ENCODE measurements around the gene CDHR3. TPM values are rescaled to one million over a fixed set of nuclear protein-coding genes. Genes with fewer than 3 reads are reported as not detected.

CDHR3 gene
- total and polyA plus RNA-seq, 10 of the 15 experiments (the other 5 are each of a cell fraction or from before 2014, with no cell fraction given): 0.06 to 0.11 TPM; not detected in 8

- Histone ChIP-seq H3K4me2 (ENCODE audit: control insufficient read depth, insufficient read depth) (peak overlapping the region; percentile 84), H3K4me3 (peak overlapping the region; percentile 4; the same call in 1 of the 2 replicates), H3K79me2 (ENCODE audit: control insufficient read depth, insufficient read depth, low read length) (no peaks in the 10 kb centered on the region), H3K27me3 (replicated peaks in 1 of 2; ENCODE audit: control insufficient read depth in 2 of 2, insufficient read depth in 2 of 2, low read length in 1 of 2) (no peaks in the 10 kb centered on the region), H3K9ac (ENCODE audit: control insufficient read depth, insufficient read depth, low read length) (peak overlapping the region; percentile 75), H4K20me1 (ENCODE audit: control insufficient read depth, insufficient read depth) (no peaks in the 10 kb centered on the region), H3K36me3 (ENCODE audit: control insufficient read depth in 2 of 2, insufficient read depth in 2 of 2, low read length in 1 of 2) (no peaks in the 10 kb centered on the region), H2AFZ (ENCODE audit: control insufficient read depth, low read depth, low read length) (peak overlapping the region; percentile 50), H3K4me1 (ENCODE audit: control insufficient read depth, insufficient read depth, low read length) (peaks cover 74% of the 10 kb centered on the region), H3K27ac (ENCODE audit: control insufficient read depth, insufficient read depth) (peak overlapping the region; percentile 97), H3K9me3 (replicated peaks; ENCODE audit: control insufficient read depth, insufficient read depth, low read length) (peaks cover 21% of the 10 kb centered on the region; the same call in 2 of the 3 replicates)
- 84% methylated on average over 3 of the region's 3 CpGs for WGBS (ENCODE audit: insufficient coverage, insufficient replicate concordance, low lambda C conversion rate, missing lambda C conversion rate)
- no TSS peak for BruUV-seq (replicated peaks)
- DNase-seq (ENCODE audit: low read depth, low spot score) (no peak), ATAC-seq (no peak), FAIRE-seq (no peak)
- ChIA-PET CTCF (interaction anchor here (0.6 to 9.2 kb wide), 14 partner anchors 9 to 406 kb away, joined by 3 to 288 read pairs (median 4); partner anchors contain the start of gene SYPL1), SMC1A (ENCODE audit: uncharacterized antibody, unreplicated experiment) (interaction anchor here (0.6 to 8.8 kb wide), 22 partner anchors 7 to 227 kb away, joined by 3 to 223 read pairs (median 8); partner anchors contain the start of gene SYPL1), POLR2A (interaction anchor here (0.6 to 6.2 kb wide), 5 partner anchors 9 to 53 kb away, joined by 3 to 47 read pairs (median 7); partner anchors contain the start of gene SYPL1), RAD21 (ENCODE audit: unreplicated experiment) (interaction anchor here (0.7 to 6.0 kb wide), 20 partner anchors 15 to 494 kb away, joined by 3 to 133 read pairs (median 8); partner anchors contain the start of genes NAMPT and SYPL1)
- intact Hi-C loops (cut with micrococcal nuclease; ENCODE audit: unreplicated experiment): loop anchor here (1.0 to 10.0 kb wide), 2 partner anchors 12 to 406 kb away; no protein-coding TSS in a partner anchor
- in situ Hi-C loops (cut with MboI): loop anchor here (5.0 kb wide), 1 partner anchor 93 kb away; no protein-coding TSS in a partner anchor
- TF ChIP-seq RAD51 (IDR thresholded peaks at IDR 0.05): no peak
- TF ChIP-seq YBX1 (IDR thresholded peaks at IDR 0.05): no peak
- TF ChIP-seq E2F4 (IDR thresholded peaks at IDR 0.05; ENCODE audit: low read depth, low read length): no peak
- no peak for TF ChIP-seq CBFB (IDR thresholded peaks at IDR 0.05; ENCODE audit: low read depth)
- TF ChIP-seq NFYA (IDR thresholded peaks at IDR 0.05; ENCODE audit: borderline replicate concordance, low read depth, low read length): no peak
- no peak for TF ChIP-seq CBX3 (IDR thresholded peaks at IDR 0.05; ENCODE audit: borderline replicate concordance, low read depth)
- no peak for TF ChIP-seq HCFC1 (IDR thresholded peaks at IDR 0.05; ENCODE audit: low read length)
- no peak; the same call in 1 of the 2 replicates for TF ChIP-seq ZBED1 (IDR thresholded peaks at IDR 0.05; ENCODE audit: borderline replicate concordance)
- TF ChIP-seq CREB1 (IDR thresholded peaks at IDR 0.05; ENCODE audit: low read depth): no peak
- TF ChIP-seq ZNF274 (IDR thresholded peaks at IDR 0.05; ENCODE audit: insufficient read depth, insufficient read length): no peak
- no peak for TF ChIP-seq WRNIP1 (IDR thresholded peaks at IDR 0.05; ENCODE audit: borderline replicate concordance, low read depth, low read length)
- TF ChIP-seq MEF2A (IDR thresholded peaks at IDR 0.05; ENCODE audit: insufficient read depth, low read depth, low read length): no peak
- TF ChIP-seq SIN3A (IDR thresholded peaks at IDR 0.05; ENCODE audit: low read depth, low read length): no peak
- no peak for TF ChIP-seq MYC (IDR thresholded peaks at IDR 0.05; ENCODE audit: insufficient read depth, insufficient read length, insufficient replicate concordance, low read length, severe bottlenecking)
- TF ChIP-seq SMC3 (IDR thresholded peaks at IDR 0.05; ENCODE audit: borderline replicate concordance, low read length): no peak
- TF ChIP-seq MYB (IDR thresholded peaks at IDR 0.05; ENCODE audit: borderline replicate concordance, low read depth, low read length): no peak
- TF ChIP-seq ATF7 (IDR thresholded peaks at IDR 0.05; ENCODE audit: low read depth): no peak
- no peak for TF ChIP-seq NFYB (IDR thresholded peaks at IDR 0.05; ENCODE audit: insufficient read depth, low read depth, low read length)
- TF ChIP-seq NKRF (conservative IDR thresholded peaks at IDR 0.05): no peak
Observed at GRCh38 chr7:106058928-106059324, 95.9 kb downstream of the CDHR3 start.

All from GM12878 (cell line).